GM18951 (cell line): ENCODE measurements around the gene ZDHHC18.

Experiments used
- POLR2A ChIP-seq: IDR thresholded peaks from 4 replicates; pipeline ENCODE4 v1.6.1; 2011; ENCODE audit warnings: mild to moderate bottlenecking; ENCODE audit not compliant: insufficient read length, insufficient read depth; ENCODE audit errors: extremely low read depth
- in situ Hi-C: fragments of 300-500 bp; cut with MboI; formaldehyde crosslinking; loops from one replicate; pipeline ENCODE4 v1.12.0; 2022; ENCODE audit warnings: low sequenced_read_pairs, mixed read lengths, inconsistent platforms; ENCODE audit not compliant: unreplicated experiment

ZDHHC18 gene

GRCh38 chr1:26848499-26848898, 22.0 kb downstream of the ZDHHC18 start:
- in situ Hi-C loops: no loop called here
- TF ChIP-seq POLR2A: no peak

- no peak for TF ChIP-seq POLR2A
- in situ Hi-C loops: no loop called here
These were observed 22.7 kb downstream of the ZDHHC18 start for GRCh38 chr1:26848941-26849774.

GRCh38 chr1:26851106-26851684, 24.7 kb downstream of the ZDHHC18 start:
- in situ Hi-C loops: no loop called here
- TF ChIP-seq POLR2A: no peak

GRCh38 chr1:26852701-26853100, 26.2 kb downstream of the ZDHHC18 start:
- in situ Hi-C loops: no loop called here

GRCh38 chr1:26853156-26853555, 26.7 kb downstream of the ZDHHC18 start:
- TF ChIP-seq POLR2A: no peak

More at GRCh38 chr1:26852701-26853100, 26.2 kb downstream of the ZDHHC18 start:
- TF ChIP-seq POLR2A: no peak

GRCh38 chr1:26853600-26853999, 27.1 kb downstream of the ZDHHC18 start:
- TF ChIP-seq POLR2A: no peak
- in situ Hi-C loops: no loop called here

More at GRCh38 chr1:26853156-26853555, 26.7 kb downstream of the ZDHHC18 start:
- in situ Hi-C loops: no loop called here

- in situ Hi-C loops: no loop called here
These were observed 28.4 kb downstream of the ZDHHC18 start for GRCh38 chr1:26854906-26855305.

GRCh38 chr1:26855636-26856035, 29.1 kb downstream of the ZDHHC18 start:
- in situ Hi-C loops: no loop called here

More at GRCh38 chr1:26854906-26855305, 28.4 kb downstream of the ZDHHC18 start:
- no peak for TF ChIP-seq POLR2A

GRCh38 chr1:26856181-26856580, 29.7 kb downstream of the ZDHHC18 start:
- in situ Hi-C loops: no loop called here
- no peak for TF ChIP-seq POLR2A

More at GRCh38 chr1:26855636-26856035, 29.1 kb downstream of the ZDHHC18 start:
- TF ChIP-seq POLR2A: no peak

- TF ChIP-seq POLR2A: no peak
- in situ Hi-C loops: no loop called here
These were observed 30.3 kb downstream of the ZDHHC18 start for GRCh38 chr1:26856604-26857469.

GRCh38 chr1:26857473-26858060, 31.1 kb downstream of the ZDHHC18 start:
- in situ Hi-C loops: no loop called here
- TF ChIP-seq POLR2A: no peak

GRCh38 chr1:26858160-26858559, 31.7 kb downstream of the ZDHHC18 start:
- in situ Hi-C loops: no loop called here
- no peak for TF ChIP-seq POLR2A
